GM12878 (cell line): ENCODE results near the gene SPESP1. TPM values are rescaled to one million over a fixed set of nuclear protein-coding genes. Genes with fewer than 3 reads are reported as not detected.

Experiments used
- ATAC-seq: fragments of 200-7000 bp; cut with Tn5 transposase; 3 replicates; pipeline ENCODE4 v1.9.1; 2020; ENCODE audit warnings: mild to moderate bottlenecking, moderate library complexity
- BruUV-seq: library from RNA; stranded (reverse); fragments of 400-500 nt; replicated peaks from 2 replicates; lab custom pipeline; 2021; lab: Mats Ljungman, UMichigan
- CTCF ChIA-PET: fragments of 300-600 bp; sonication (Branson Sonifier 250); formaldehyde crosslinking; extraction: SDS; loops from one replicate; lab custom pipeline; 2021; ENCODE audit warnings: inconsistent platforms; lab: Yijun Ruan, JAX
- POLR2A ChIA-PET: fragments of 350-600 bp; formaldehyde crosslinking; extraction: SDS; loops from one replicate; lab custom pipeline; 2021; ENCODE audit warnings: inconsistent platforms; lab: Charles Lee
- RAD21 ChIA-PET: fragments of 300-600 bp; sonication (Branson Sonifier 250); formaldehyde crosslinking; loops from one replicate; lab custom pipeline; 2023; ENCODE audit warnings: antibody characterized with exemption; ENCODE audit not compliant: unreplicated experiment; lab: Charles Lee
- SMC1A ChIA-PET: fragments of 300-600 bp; sonication (Branson Sonifier 250); formaldehyde crosslinking; loops from one replicate; lab custom pipeline; 2023; ENCODE audit not compliant: unreplicated experiment, uncharacterized antibody; lab: Charles Lee
- DNase-seq: peaks from one replicate; pipeline ENCODE4 v3.0.0-alpha.2; 2011; ENCODE audit warnings: low read depth, low spot score
- FAIRE-seq: peaks from 3 replicates; lab custom pipeline; 2011; peaks lifted over from hg19 to GRCh38; lab: Jason Lieb, UNC
- H2AFZ ChIP-seq: 2 replicates; pipeline ENCODE4 v1.6.0; 2011; ENCODE audit warnings: low read depth, low read length, control low read depth; ENCODE audit not compliant: control insufficient read depth
- H3K27ac ChIP-seq: 2 replicates; pipeline ENCODE4 v1.5.1; 2011; ENCODE audit warnings: control low read depth; ENCODE audit not compliant: control insufficient read depth, insufficient read depth
- H3K27me3 ChIP-seq, 2 experiments: replicated peaks in 1 of 2; 2 replicates each; pipeline versions ENCODE4 v1.6.0 to v1.6.1; 2011; ENCODE audit warnings: low read length in 1 of 2; ENCODE audit not compliant: control insufficient read depth in 2 of 2, insufficient read depth in 2 of 2
- H3K36me3 ChIP-seq, 2 experiments: 2 replicates each; pipeline ENCODE4 v1.5.1; 2011; ENCODE audit warnings: low read length in 1 of 2; ENCODE audit not compliant: control insufficient read depth in 2 of 2, insufficient read depth in 2 of 2
- H3K4me1 ChIP-seq: 2 replicates; pipeline ENCODE4 v1.6.1; 2011; ENCODE audit warnings: mild to moderate bottlenecking, low read length, moderate library complexity, mixed read lengths; ENCODE audit not compliant: control insufficient read depth, insufficient read depth
- H3K4me2 ChIP-seq: 2 replicates; pipeline ENCODE4 v1.6.0; 2011; ENCODE audit warnings: control low read depth; ENCODE audit not compliant: control insufficient read depth, insufficient read depth
- H3K4me3 ChIP-seq: fragments of 200-600 bp; sonication (generic); 2 replicates; pipeline ENCODE4 v1.5.1; 2016
- H3K79me2 ChIP-seq: 2 replicates; pipeline ENCODE4 v1.6.0; 2011; ENCODE audit warnings: low read length; ENCODE audit not compliant: control insufficient read depth, insufficient read depth
- H3K9ac ChIP-seq: 2 replicates; pipeline ENCODE4 v1.8.0; 2011; ENCODE audit warnings: low read length, control low read depth, mixed read lengths; ENCODE audit not compliant: control insufficient read depth, insufficient read depth
- H3K9me3 ChIP-seq: replicated peaks from 3 replicates; pipeline ENCODE4 v1.5.1; 2011; ENCODE audit warnings: mild to moderate bottlenecking, low read length; ENCODE audit not compliant: control insufficient read depth, insufficient read depth
- H4K20me1 ChIP-seq: 2 replicates; pipeline ENCODE4 v1.6.0; 2011; ENCODE audit not compliant: control insufficient read depth, insufficient read depth
- BRCA1 ChIP-seq: IDR thresholded peaks from 2 replicates; pipeline ENCODE4 v1.6.1; 2011; ENCODE audit warnings: low read depth, low read length, improper control_type of control experiment
- EP300 ChIP-seq, 2 experiments: fragments of 150-350 bp in 1 of 2; IDR thresholded peaks; 2 replicates each; pipeline ENCODE4 v1.6.1; 2011 to 2012; ENCODE audit warnings: low read depth in 2 of 2, low read length in 2 of 2, borderline replicate concordance in 1 of 2, improper control_type of control experiment in 1 of 2, inconsistent platforms in 1 of 2; ENCODE audit not compliant: control insufficient read depth in 1 of 2
- ETV6 ChIP-seq, 2 experiments: fragments of 450-650 bp in 1 of 2; IDR thresholded peaks in 1 of 2; conservative IDR thresholded peaks in 1 of 2; 2 replicates each; pipeline ENCODE4 v1.6.1; 2014; ENCODE audit warnings: antibody characterized with exemption in 1 of 2, borderline replicate concordance in 1 of 2, low read depth in 1 of 2, mild to moderate bottlenecking in 1 of 2, moderate library complexity in 1 of 2
- FOXK2 ChIP-seq: fragments of 450-650 bp; IDR thresholded peaks from 2 replicates; pipeline ENCODE4 v1.6.1; 2017; ENCODE audit warnings: mild to moderate bottlenecking, moderate library complexity
- HDAC6 ChIP-seq: fragments of 200-600 bp; sonication (generic); IDR thresholded peaks from one replicate; pipeline ENCODE4 v1.8.0; 2017; ENCODE audit warnings: antibody characterized with exemption; ENCODE audit not compliant: unreplicated experiment
- IKZF1 ChIP-seq: fragments of 450-650 bp; conservative IDR thresholded peaks from 2 replicates; pipeline ENCODE4 v1.6.1; 2017; ENCODE audit warnings: antibody characterized with exemption, mild to moderate bottlenecking
- NR2C1 ChIP-seq: fragments of 450-650 bp; IDR thresholded peaks from 2 replicates; pipeline ENCODE4 v1.6.1; 2017; ENCODE audit warnings: antibody characterized with exemption, mild to moderate bottlenecking, moderate library complexity
- NRF1 ChIP-seq: conservative IDR thresholded peaks from 2 replicates; pipeline ENCODE4 v1.6.1; 2011; ENCODE audit warnings: mild to moderate bottlenecking, low read depth, low read length, improper control_type of control experiment
- RCOR1 ChIP-seq: conservative IDR thresholded peaks from 2 replicates; pipeline ENCODE4 v1.6.1; 2012; ENCODE audit warnings: low read depth, low read length, improper control_type of control experiment
- SMAD1 ChIP-seq: fragments of 450-650 bp; IDR thresholded peaks from 2 replicates; pipeline ENCODE4 v1.6.1; 2018; ENCODE audit warnings: mild to moderate bottlenecking, low read depth; ENCODE audit not compliant: partially characterized antibody
- SMARCA5 ChIP-seq: fragments of 450-650 bp; IDR thresholded peaks from 2 replicates; pipeline ENCODE4 v1.6.1; 2017; ENCODE audit warnings: mild to moderate bottlenecking
- SRF ChIP-seq, 2 experiments: IDR thresholded peaks; 2 replicates each; pipeline ENCODE4 v1.6.1; 2011; ENCODE audit warnings: low read depth in 2 of 2, low read length in 2 of 2, mild to moderate bottlenecking in 1 of 2, moderate library complexity in 1 of 2
- TCF7 ChIP-seq: IDR thresholded peaks from 2 replicates; pipeline ENCODE4 v1.6.1; 2014; ENCODE audit warnings: antibody characterized with exemption, borderline replicate concordance
- ZNF24 ChIP-seq: fragments of 450-650 bp; IDR thresholded peaks from 2 replicates; pipeline ENCODE4 v1.6.1; 2017; ENCODE audit warnings: antibody characterized with exemption, mild to moderate bottlenecking
- ZSCAN29 ChIP-seq: fragments of 450-650 bp; IDR thresholded peaks from 2 replicates; pipeline ENCODE4 v1.6.1; 2017; ENCODE audit warnings: mild to moderate bottlenecking, moderate library complexity
- WGBS: methylation state at CpG from one replicate; pipeline ENCODE4 v1.1.6; 2016; ENCODE audit warnings: low lambda C conversion rate; ENCODE audit not compliant: insufficient replicate concordance, insufficient coverage; ENCODE audit errors: missing lambda C conversion rate; 5-methylcytosine and 5-hydroxymethylcytosine counted together
- in situ Hi-C: fragments of 300-500 bp; cut with MboI; formaldehyde crosslinking; loops from 9 replicates; pipeline ENCODE4 v1.14.3; 2018; ENCODE audit warnings: mixed read lengths
- intact Hi-C: fragments of 100-400 bp; cut with micrococcal nuclease; formaldehyde crosslinking; loops from one replicate; pipeline ENCODE4 v1.14.2; 2022; ENCODE audit not compliant: unreplicated experiment
- polyA plus RNA-seq, 11 experiments: library from polyadenylated mRNA; depleted of rRNA in 4 of 11; unstranded in 6 of 11; stranded (reverse) in 5 of 11; fragments of >200 nt; fragmentation: Nextera tagmentation in 4 of 11; fragmentation: Illumina TruSeq in 1 of 11; extraction: Ambion mirVana in 4 of 11; extraction: Trizol in 1 of 11; gene quantifications; 1 replicate in 1 of 11; 2 replicates in 10 of 11; pipeline versions ENCODE4 v1.2.1 to v1.2.3, GENCODE V29; 2011 to 2016; ENCODE audit warnings: inconsistent platforms in 2 of 11, missing spikeins in 2 of 11, low read depth in 1 of 11
- total RNA-seq, 4 experiments: library from RNA; depleted of rRNA in 3 of 4; stranded (reverse); fragments of >200 nt in 3 of 4; fragmentation: Illumina TruSeq in 1 of 4; extraction: Trizol in 1 of 4; gene quantifications; 2 replicates each; pipeline versions ENCODE4 v1.2.1 to v1.2.3, GENCODE V29; 2013 to 2021
- TF ChIP-seq, protein P1 (sequence below): fragments of 450-650 bp; conservative IDR thresholded peaks from 2 replicates; pipeline ENCODE4 v1.6.1; 2017; ENCODE audit warnings: mild to moderate bottlenecking, moderate library complexity
- TF ChIP-seq, protein P2 (sequence below): IDR thresholded peaks from 2 replicates; pipeline ENCODE4 v1.6.1; 2011; ENCODE audit warnings: low read depth, mild to moderate bottlenecking, low read length, moderate library complexity, borderline replicate concordance; ENCODE audit errors: extremely low read depth

The SPESP1 gene
- total and polyA plus RNA-seq, 10 of the 15 experiments (the other 5 are each of a cell fraction or from before 2014, with no cell fraction given) = not detected

DNA sequence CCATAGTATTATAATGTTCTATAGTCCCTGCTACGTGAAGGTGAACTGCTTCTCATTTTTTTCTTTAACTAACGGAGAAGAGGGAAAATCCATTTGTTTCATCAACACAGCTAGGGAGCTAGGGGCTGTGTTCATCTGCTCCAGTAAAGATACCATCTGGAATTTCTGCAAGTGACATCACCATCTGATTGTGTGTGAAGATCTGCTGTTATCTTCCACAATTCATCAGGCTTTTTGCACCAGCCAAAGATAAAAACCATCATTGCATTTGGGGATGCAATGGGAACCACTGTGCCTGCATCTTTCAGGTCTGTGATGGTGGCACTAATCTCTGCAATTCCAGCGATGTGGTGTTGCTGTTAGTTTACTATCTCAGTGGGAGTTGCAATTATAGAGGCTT is 48.7 kb downstream of the SPESP1 start:
- no peak for TF ChIP-seq SMAD1
- 33% methylated on average over 3 of the region's 3 CpGs for WGBS
- no peak overlapping the region for H3K27ac ChIP-seq
- CTCF ChIA-PET = no interaction called here
- H3K4me2 ChIP-seq = no peak overlapping the region
- RAD21 ChIA-PET = no interaction called here
- H3K4me1 ChIP-seq = no peaks in the 10 kb centered on the region
- intact Hi-C loops = no loop called here
- no TSS peak for BruUV-seq
- SMC1A ChIA-PET = no interaction called here
- no peaks in the 10 kb centered on the region for H4K20me1 ChIP-seq
- no peaks in the 10 kb centered on the region; a peak in 1 of 4 replicates for H3K27me3 ChIP-seq
- no peak overlapping the region for H3K4me3 ChIP-seq
- ATAC-seq = no peak
- no peaks in the 10 kb centered on the region for H3K36me3 ChIP-seq
- no peak overlapping the region for H3K9ac ChIP-seq
- H3K79me2 ChIP-seq = no peaks in the 10 kb centered on the region
- FAIRE-seq = no peak
- no peak for DNase-seq
- in situ Hi-C loops = no loop called here
- POLR2A ChIA-PET = no interaction called here
- H3K9me3 ChIP-seq = no peaks in the 10 kb centered on the region
- no peak overlapping the region for H2AFZ ChIP-seq

DNA sequence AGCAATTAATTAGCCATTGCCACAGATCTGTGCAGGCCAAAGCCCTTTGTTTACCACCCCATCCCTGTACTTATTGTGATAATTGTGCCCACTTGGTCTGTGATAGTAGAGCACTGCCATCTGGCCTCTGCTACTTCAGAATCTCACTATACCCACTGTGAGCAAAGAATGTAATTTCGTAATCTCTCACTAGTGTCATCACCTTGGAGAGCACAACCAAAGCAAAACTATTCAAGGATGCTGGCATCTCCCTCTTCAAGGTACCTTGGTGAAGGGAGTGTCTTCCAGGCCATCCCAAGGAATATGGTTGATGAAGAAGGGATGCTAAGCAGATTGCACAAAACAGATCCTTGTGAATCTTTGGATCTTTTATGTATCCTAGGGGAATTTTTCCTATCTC is 49.5 kb downstream of the SPESP1 start:
- WGBS = 0% methylated on average over 1 of the region's 1 CpG
- Histone ChIP-seq H3K4me2 (no peak overlapping the region), H2AFZ (no peak overlapping the region), H3K79me2 (no peaks in the 10 kb centered on the region), H3K4me1 (no peaks in the 10 kb centered on the region), H3K4me3 (no peak overlapping the region), H3K9ac (no peak overlapping the region), H3K36me3 (no peaks in the 10 kb centered on the region), H3K27ac (no peak overlapping the region), H3K9me3 (no peaks in the 10 kb centered on the region), H4K20me1 (no peaks in the 10 kb centered on the region), H3K27me3 (no peaks in the 10 kb centered on the region; a peak in 1 of 4 replicates)
- ChIA-PET RAD21 (no interaction called here), SMC1A (no interaction called here), POLR2A (no interaction called here), CTCF (no interaction called here)
- intact Hi-C loops = no loop called here
- ATAC-seq (no peak), DNase-seq (no peak), FAIRE-seq (no peak)
- in situ Hi-C loops = no loop called here
- no TSS peak for BruUV-seq
- TF ChIP-seq, protein P1, sequence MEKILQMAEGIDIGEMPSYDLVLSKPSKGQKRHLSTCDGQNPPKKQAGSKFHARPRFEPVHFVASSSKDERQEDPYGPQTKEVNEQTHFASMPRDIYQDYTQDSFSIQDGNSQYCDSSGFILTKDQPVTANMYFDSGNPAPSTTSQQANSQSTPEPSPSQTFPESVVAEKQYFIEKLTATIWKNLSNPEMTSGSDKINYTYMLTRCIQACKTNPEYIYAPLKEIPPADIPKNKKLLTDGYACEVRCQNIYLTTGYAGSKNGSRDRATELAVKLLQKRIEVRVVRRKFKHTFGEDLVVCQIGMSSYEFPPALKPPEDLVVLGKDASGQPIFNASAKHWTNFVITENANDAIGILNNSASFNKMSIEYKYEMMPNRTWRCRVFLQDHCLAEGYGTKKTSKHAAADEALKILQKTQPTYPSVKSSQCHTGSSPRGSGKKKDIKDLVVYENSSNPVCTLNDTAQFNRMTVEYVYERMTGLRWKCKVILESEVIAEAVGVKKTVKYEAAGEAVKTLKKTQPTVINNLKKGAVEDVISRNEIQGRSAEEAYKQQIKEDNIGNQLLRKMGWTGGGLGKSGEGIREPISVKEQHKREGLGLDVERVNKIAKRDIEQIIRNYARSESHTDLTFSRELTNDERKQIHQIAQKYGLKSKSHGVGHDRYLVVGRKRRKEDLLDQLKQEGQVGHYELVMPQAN = no peak
- TF ChIP-seq BRCA1 (no peak), IKZF1 (no peak), SMARCA5 (no peak), ETV6 (conservative IDR thresholded peaks at IDR 0.05 in 1 of 2, IDR thresholded peaks at IDR 0.05 in 1 of 2; ENCODE audit: borderline replicate concordance in 1 of 2, low read depth in 1 of 2) (no peak), SMAD1 (no peak), TCF7 (no peak), SRF (IDR thresholded peaks at IDR 0.05; ENCODE audit: low read depth in 2 of 2, low read length in 2 of 2) (no peak), ZSCAN29 (no peak), NRF1 (no peak), EP300 (IDR thresholded peaks at IDR 0.05; ENCODE audit: borderline replicate concordance in 1 of 2, control insufficient read depth in 1 of 2, low read depth in 2 of 2, low read length in 2 of 2) (no peak), ZNF24 (no peak), HDAC6 (no peak), FOXK2 (no peak), NR2C1 (no peak), RCOR1 (no peak)
- TF ChIP-seq, protein P2, sequence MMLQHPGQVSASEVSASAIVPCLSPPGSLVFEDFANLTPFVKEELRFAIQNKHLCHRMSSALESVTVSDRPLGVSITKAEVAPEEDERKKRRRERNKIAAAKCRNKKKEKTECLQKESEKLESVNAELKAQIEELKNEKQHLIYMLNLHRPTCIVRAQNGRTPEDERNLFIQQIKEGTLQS = no peak
